Ovary (tissue), 3 donors: ENCODE measurements around the gene SSX5.
"Not testable (repeated sequence)": the region's sequence is repeated elsewhere in the genome, so short reads cannot be mapped to it uniquely, and the experiment has no call there.

Source experiments
- CTCF ChIP-seq, 3 donors: fragments of 450-650 bp in 2 of 3; fragments of 200-600 bp in 1 of 3; IDR thresholded peaks; one replicate each; pipeline versions ENCODE4 v1.5.1 to v1.8.0; 2016 to 2022; ENCODE audit warnings: antibody characterized with exemption in 3 of 3, mild to moderate bottlenecking in 1 of 3
- POLR2A ChIP-seq: fragments of 450-650 bp; IDR thresholded peaks from one replicate; pipeline ENCODE4 v1.6.1; 2017; ENCODE audit warnings: antibody characterized with exemption, mild to moderate bottlenecking, moderate library complexity
- donor health status: DM: no; HTN: no; CAD: no.

GRCh38 chrX:48142697-48143096 lies 53.9 kb downstream of the SSX5 start:
- not testable (repeated sequence) for TF ChIP-seq POLR2A; CTCF (IDR thresholded peaks at IDR 0.05)
